GM03348 (cell line): ENCODE results near the gene PABPN1L.

Source experiments
- DNase-seq: peaks from one replicate; pipeline ENCODE4 v3.0.0; 2012; ENCODE audit warnings: low spot score

The PABPN1L gene, protein sequence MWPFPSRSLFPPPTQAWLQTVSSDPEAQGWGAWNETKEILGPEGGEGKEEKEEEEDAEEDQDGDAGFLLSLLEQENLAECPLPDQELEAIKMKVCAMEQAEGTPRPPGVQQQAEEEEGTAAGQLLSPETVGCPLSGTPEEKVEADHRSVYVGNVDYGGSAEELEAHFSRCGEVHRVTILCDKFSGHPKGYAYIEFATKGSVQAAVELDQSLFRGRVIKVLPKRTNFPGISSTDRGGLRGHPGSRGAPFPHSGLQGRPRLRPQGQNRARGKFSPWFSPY

GRCh38 chr16:88866151-88866920, at the start of gene PABPN1L:
TSS of gene PABPN1L (minus strand) at chr16:88866660. CDS start at chr16:88866606, 54 bp downstream.
- no peak for DNase-seq

- DNase-seq = no peak
Measured at GRCh38 chr16:88915639-88916327, 49.3 kb upstream of the PABPN1L start.

GRCh38 chr16:88914750-88915368, 48.4 kb upstream of the PABPN1L start:
- peak; percentile 95 for DNase-seq

DNA sequence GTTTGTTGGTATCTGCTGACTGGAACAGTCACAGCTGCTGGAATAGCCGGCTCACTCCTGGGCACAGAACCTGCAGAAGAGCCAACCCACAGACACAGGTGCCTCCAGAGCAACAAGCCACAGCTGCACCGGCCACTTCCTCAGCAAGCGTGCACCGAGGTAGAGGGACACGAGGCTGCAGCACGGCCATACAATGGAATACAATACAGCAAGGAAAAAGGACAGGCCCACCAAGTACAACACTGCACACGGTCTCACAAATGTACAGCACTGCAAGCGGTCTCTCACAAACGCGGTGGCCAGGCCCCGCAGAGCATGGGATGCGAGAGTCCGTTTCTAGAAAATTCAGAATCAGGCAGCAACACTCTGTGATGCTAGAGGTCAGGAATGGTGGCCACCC, 47.4 kb upstream of the PABPN1L start:
- DNase-seq = no peak

GRCh38 chr16:88913001-88913612, 46.6 kb upstream of the PABPN1L start:
- no peak for DNase-seq

DNA sequence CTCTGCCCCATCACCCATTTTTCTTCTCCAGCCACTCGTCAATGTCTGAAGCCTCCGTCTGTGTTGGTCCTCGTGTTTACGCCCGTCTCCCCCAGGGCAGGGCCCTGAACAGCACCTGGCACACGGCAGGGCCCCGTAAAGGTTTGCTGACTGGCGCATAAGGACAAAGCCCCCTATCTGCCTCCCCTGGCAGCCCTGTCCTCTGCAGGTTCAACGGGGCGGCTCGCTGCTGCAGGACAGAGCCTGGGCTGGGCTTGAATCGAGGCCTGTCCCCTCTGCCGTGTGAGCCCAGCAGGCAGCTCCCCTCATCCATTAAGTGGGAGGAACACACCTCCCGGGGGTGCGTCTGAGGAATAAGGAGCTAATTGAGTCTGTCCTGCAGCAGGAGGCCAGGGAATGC, 46.1 kb upstream of the PABPN1L start:
- DNase-seq = no peak

GRCh38 chr16:88911946-88912310, 45.5 kb upstream of the PABPN1L start:
- DNase-seq = no peak

DNA sequence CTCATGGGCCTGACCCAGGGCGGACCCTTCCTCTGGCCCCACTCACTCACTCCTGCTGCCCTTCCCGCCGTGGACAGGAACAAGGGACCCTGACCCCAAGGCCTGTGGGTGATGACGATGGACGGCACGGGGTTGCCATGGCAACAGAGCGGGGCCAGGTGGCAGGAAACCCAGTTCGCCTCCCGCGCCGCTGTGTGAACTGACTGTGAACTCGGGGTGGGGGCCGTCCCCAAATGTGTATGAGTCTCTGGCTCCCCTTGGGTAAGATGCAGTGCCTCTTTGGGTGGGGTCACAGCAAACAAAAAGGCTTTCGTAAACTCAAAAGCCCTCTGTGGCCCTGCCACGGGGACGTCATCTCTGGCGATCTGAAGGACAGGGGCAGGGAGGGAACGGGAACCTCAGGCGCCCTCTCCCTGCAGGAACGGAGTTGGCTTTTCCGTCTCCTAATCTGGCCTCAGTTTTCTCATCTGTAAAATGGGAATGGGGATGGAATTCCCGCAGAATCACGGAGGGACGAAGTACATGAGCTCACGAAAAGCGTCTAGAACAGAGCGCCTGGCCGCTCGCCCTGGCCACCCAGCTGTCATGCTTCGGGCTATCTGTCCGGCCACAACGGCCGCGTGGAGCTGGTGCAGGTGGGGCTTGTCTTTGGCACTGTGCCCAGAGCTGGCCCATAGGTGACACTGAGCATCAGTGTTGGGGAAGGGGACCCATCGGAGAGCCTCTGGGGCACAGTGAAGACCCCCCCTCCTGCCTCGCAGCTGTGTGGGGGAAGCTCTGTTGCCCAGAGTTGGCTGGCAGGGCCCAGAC, 44.9 kb upstream of the PABPN1L start:
- no peak for DNase-seq

DNA sequence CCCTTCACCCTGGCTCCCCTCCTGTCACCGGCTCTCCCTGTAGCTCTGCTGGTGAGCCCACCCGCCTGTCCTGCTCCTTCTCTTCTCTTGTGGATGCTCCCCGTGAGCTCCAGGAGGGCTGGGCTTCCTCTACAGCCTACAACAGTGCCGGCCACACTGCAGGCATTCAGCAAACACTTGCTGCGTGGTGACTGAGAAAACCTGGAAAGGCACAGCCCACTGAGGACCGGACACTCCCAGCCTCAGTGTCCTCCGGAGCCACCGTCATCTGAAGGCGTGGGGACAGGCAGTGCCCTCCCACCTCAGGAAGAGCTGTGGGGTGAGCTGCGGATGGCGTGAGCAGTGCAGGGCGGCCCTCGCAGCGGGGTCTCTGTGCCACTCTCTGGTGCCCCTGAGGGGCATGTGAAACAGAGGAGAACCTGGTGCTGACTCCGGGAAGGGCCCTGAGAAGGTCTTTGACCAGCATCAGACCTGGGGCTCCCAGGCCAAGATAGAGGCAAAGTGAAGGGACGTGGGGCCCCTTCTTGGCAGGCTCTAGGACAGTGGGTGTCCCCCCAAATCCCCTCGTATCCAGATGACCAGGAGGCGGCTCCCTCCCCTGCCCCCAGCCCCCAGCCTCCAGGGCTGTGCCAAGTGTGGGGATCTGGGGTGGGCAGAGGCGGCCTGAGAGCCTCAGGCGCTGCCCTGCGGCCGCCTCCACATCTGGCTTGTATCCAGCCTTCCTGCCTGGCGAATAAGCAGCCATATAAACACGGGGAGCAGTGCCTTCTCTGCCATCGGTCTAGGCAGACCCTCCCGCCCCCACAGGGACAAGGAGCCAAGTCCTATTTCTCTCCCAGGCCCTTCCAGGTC, 44.0 kb upstream of the PABPN1L start:
- DNase-seq = no peak

DNA sequence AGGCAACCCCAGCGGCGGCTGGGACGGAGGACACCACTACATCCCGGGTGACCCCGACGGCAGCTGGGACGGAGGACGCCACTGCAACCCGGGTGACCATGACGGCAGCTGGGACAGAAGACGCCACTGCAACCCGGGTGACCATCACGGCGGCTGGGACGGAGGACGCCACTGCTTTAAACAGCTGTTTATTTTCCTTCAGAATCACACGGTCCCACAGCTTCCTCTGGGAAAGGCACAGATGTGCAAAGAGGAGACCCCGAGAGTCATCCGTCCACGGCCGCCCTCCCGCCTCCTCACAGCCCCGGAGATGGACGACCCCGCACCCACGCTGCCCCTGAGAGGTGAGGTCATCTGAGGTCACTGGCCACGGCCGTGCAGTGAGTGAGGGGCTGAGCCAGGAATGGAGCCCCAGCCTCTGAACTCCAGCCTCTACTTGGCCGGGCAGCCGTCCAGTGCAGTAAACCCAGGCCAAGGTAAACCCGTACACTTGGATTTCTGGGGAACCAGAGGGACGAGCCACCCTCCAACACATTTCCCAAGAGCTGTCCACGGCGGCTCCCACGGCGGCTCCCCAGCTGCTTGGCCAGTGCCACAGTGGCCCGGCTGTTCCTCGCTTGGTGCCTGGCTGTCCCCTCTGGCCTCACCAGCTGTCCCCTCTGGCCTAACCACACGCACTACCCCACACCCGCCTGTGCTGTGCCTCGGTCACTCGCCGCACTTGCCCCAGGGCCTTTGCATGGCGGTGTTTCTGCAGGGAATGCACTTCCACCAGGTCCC, 43.2 kb upstream of the PABPN1L start:
- DNase-seq = no peak

GRCh38 chr16:88908307-88908706, 41.8 kb upstream of the PABPN1L start:
- no peak for DNase-seq

DNA sequence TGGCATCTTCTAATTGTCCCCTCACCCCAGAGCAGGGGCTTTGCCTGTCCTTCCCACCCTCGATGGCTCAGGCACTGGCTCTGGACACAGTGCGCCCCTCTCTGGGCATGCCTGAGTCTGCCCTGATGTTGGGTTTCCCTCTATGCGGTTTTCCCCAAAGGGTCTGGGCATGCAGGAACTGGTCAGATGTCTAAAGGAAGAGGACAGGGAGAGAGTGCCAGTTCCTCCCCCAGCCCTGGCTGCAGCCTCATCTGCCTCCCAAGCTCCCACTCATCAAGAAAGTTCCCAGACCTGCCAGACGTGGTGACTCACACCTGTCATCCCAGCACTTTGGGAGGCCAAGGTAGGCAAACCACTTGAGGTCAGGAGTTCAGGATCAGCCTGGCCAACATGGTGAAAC, 41.3 kb upstream of the PABPN1L start:
- DNase-seq = no peak

DNA sequence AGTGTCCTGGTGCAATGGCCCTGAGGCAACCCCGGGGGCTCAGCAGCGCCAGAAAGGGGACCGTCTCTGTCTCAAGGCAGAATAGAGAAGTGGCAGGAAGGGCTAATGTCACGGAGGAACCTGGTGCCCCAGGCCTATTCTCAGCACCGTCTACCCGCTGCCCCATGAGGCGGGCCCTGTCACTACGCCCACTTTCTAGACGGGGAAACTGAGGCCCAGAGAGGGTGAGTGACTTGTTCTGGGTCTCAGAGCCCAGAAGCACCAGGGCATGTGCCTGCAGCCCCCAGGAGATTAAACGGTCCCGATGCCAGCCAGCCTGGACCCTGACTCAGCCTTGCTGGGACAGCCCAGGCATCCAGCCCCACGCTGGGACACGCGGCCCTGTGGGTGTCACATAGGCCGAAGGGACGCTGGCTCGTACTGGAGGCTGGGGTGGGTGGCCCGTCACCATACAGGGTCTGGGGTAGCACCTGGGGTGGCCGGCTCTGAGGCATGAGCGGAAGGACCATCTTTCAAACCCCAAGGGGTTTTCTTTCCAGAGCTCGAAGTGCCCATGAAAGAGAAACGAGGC, 40.2 kb upstream of the PABPN1L start:
- no peak for DNase-seq

DNA sequence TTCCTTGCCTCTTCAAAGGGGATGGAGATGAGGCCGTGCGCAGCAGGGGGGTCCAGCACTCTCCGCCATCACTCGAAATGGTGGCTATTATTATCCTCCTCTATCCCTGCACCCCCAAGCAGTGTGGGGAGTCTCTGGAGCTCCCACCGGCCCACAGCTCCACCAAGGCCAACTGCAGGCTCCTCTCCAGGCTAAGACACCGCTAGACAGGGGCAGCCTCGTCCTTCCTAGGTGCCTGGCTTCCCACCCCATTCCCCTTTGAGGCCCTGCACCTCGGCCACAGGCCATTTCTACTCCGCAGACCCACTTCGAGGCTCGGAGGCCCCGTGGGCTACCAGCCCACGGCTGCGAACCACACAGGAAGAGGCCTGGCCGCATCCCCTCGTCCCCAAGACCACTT, 39.6 kb upstream of the PABPN1L start:
- DNase-seq = no peak

DNA sequence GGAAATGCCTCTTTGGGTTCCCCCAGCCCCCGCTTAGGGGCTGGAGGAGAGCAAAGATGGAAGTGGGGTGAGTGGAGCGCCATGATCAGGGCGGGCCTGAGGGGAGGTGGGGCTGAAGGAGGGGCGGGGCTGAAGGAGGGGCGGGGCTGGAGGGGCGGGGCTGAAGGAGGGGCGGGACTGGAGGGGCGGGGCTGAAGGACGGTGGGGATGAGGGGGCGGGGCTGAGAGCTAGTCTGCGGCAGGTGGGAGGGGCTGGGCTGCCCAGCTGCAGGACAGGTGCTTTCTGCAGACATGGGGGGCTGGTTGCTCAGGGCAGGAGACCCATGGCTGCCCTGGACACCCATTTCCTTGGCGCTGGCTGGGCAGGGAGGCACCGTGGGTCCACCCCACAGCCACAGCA, 39.1 kb upstream of the PABPN1L start:
- DNase-seq = peak; percentile 42

- DNase-seq = no peak
Measured at GRCh38 chr16:88904676-88905365, 38.4 kb upstream of the PABPN1L start.

DNA sequence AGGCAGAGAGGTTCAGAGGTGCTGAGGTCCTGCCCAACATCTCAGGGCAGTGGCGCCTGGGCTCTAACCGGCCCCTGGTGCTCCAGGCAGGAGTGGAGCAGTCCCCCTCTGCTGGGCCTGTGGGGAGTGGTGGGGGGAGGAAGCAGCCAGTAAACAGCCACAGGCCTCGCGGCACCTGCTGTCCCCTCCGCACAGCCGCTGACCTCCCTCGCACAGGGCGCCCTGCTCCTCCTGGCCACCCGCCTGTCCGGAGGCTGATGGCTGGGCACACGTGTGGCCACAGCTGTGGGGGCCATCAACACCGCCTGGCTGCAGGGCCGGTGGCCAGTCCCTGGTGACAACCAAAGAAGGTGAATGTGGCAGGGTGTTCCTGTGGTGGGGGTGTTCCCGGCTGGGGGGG, 36.8 kb upstream of the PABPN1L start:
- DNase-seq = no peak

DNA sequence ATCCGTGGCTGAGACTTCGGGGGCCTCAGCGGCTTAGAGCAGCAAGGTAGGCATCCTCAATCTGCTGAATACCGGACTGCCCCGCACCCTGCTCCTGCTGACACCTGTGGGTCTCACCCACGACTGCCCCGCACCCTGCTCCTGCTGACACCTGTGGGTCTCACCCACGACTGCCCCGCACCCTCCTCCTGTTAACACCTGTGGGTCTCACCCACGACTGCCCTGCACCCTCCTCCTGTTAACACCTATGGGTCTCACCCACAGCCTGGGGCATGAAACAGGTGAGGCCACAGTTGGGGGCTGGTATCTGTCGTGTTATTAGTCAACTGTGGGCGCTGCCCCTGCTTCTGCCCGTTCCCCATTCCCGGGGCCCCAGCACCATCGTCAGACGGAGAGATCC, 36.3 kb upstream of the PABPN1L start:
- no peak for DNase-seq
